GM23338 (cell line): ENCODE results near the gene RAB11B. TPM values are rescaled to one million over a fixed set of nuclear protein-coding genes. Genes with fewer than 3 reads are reported as not detected.

Experiments
- ATAC-seq: fragments of 200-7000 bp; cut with Tn5 transposase; 3 replicates; pipeline ENCODE4 v1.9.1; 2020
- DNase-seq: peaks from one replicate; pipeline ENCODE4 v3.0.0-alpha.2; 2015; ENCODE audit warnings: low spot score
- H2AFZ ChIP-seq: fragments of 200-600 bp; sonication (generic); 2 replicates; pipeline ENCODE4 v1.8.0; 2016; ENCODE audit warnings: antibody characterized with exemption, mild to moderate bottlenecking, moderate library complexity
- H3F3A ChIP-seq: fragments of 200-600 bp; sonication (generic); replicated peaks from 2 replicates; pipeline ENCODE4 v1.8.0; 2017; ENCODE audit warnings: antibody characterized with exemption, mixed run types, low read depth
- H3K27ac ChIP-seq: fragments of 200-600 bp; sonication (generic); 2 replicates; pipeline ENCODE4 v1.6.1; 2016; ENCODE audit warnings: low read depth
- H3K27me3 ChIP-seq: fragments of 200-600 bp; sonication (generic); 2 replicates; pipeline ENCODE4 v1.8.0; 2016; ENCODE audit warnings: mild to moderate bottlenecking, mixed run types, moderate library complexity; ENCODE audit not compliant: insufficient read depth
- H3K36me3 ChIP-seq: fragments of 200-600 bp; sonication (generic); 2 replicates; pipeline ENCODE4 v1.8.0; 2016; ENCODE audit warnings: mild to moderate bottlenecking; ENCODE audit not compliant: insufficient read depth
- H3K4me1 ChIP-seq: fragments of 200-600 bp; sonication (generic); 2 replicates; pipeline ENCODE4 v1.8.0; 2016; ENCODE audit warnings: mild to moderate bottlenecking, moderate library complexity; ENCODE audit not compliant: insufficient read depth
- H3K4me2 ChIP-seq: fragments of 200-600 bp; sonication (generic); 2 replicates; pipeline ENCODE4 v1.7.1; 2017; ENCODE audit warnings: mixed run types
- H3K4me3 ChIP-seq: fragments of 200-600 bp; sonication (generic); 2 replicates; pipeline ENCODE4 v1.6.1; 2016; ENCODE audit warnings: mixed run types
- H3K79me2 ChIP-seq: fragments of 200-600 bp; sonication (generic); replicated peaks from 2 replicates; pipeline ENCODE4 v1.8.0; 2017; ENCODE audit warnings: mild to moderate bottlenecking; ENCODE audit not compliant: insufficient read depth
- H3K9me2 ChIP-seq: fragments of 200-600 bp; sonication (generic); 2 replicates; pipeline ENCODE4 v1.8.0; 2017; ENCODE audit not compliant: insufficient read depth
- H4K20me1 ChIP-seq: fragments of 200-600 bp; sonication (generic); replicated peaks from 2 replicates; pipeline ENCODE4 v1.8.0; 2017; ENCODE audit warnings: mild to moderate bottlenecking; ENCODE audit not compliant: insufficient read depth
- H3K27ac Mint-ChIP-seq: 2 replicates; pipeline ENCODE4 v1.8.0; 2020; ENCODE audit warnings: inconsistent platforms, mild to moderate bottlenecking, moderate library complexity, mixed read lengths
- H3K27me3 Mint-ChIP-seq: 3 replicates; pipeline ENCODE4 v1.8.0; 2022; ENCODE audit warnings: low read depth, mild to moderate bottlenecking, moderate library complexity, mixed read lengths, inconsistent platforms; ENCODE audit not compliant: insufficient read depth, poor library complexity
- H3K36me3 Mint-ChIP-seq: 3 replicates; pipeline ENCODE4 v1.8.0; 2021; ENCODE audit warnings: low read depth, mild to moderate bottlenecking, inconsistent platforms, moderate library complexity, mixed read lengths
- H3K4me1 Mint-ChIP-seq: 3 replicates; pipeline ENCODE4 v1.8.0; 2020; ENCODE audit warnings: mild to moderate bottlenecking, inconsistent platforms, mixed read lengths
- H3K4me3 Mint-ChIP-seq: 3 replicates; pipeline ENCODE4 v1.8.0; 2021; ENCODE audit warnings: moderate library complexity, mild to moderate bottlenecking, inconsistent platforms, mixed read lengths
- H3K9me3 Mint-ChIP-seq: 3 replicates; pipeline ENCODE4 v1.8.0; 2020; ENCODE audit warnings: moderate library complexity, mild to moderate bottlenecking, inconsistent platforms, mixed read lengths
- CREB1 ChIP-seq: fragments of 250-450 bp; sonication (Bioruptor Pico); IDR thresholded peaks from 2 replicates; pipeline ENCODE4 v1.5.0; 2020; ENCODE audit warnings: low read depth, mild to moderate bottlenecking, moderate library complexity
- ETS1 ChIP-seq: IDR thresholded peaks from 2 replicates; pipeline ENCODE4 v1.6.1; 2016; ENCODE audit warnings: antibody characterized with exemption
- EZH2phosphoT487 ChIP-seq: fragments of 200-600 bp; sonication (generic); IDR thresholded peaks from one replicate; pipeline ENCODE4 v1.8.1; 2018; ENCODE audit warnings: antibody characterized with exemption; ENCODE audit not compliant: unreplicated experiment
- JUNB ChIP-seq: IDR thresholded peaks from one replicate; pipeline ENCODE4 v1.6.1; 2016; ENCODE audit warnings: antibody characterized with exemption; ENCODE audit not compliant: unreplicated experiment
- NANOG ChIP-seq: IDR thresholded peaks from 2 replicates; pipeline ENCODE4 v1.6.1; 2016; ENCODE audit warnings: antibody characterized with exemption, borderline replicate concordance
- POLR2AphosphoS5 ChIP-seq: IDR thresholded peaks from 2 replicates; pipeline ENCODE4 v1.6.1; 2016; ENCODE audit warnings: antibody characterized with exemption, low read depth
- STAT1 ChIP-seq: IDR thresholded peaks from one replicate; pipeline ENCODE4 v1.6.1; 2016; ENCODE audit warnings: antibody characterized with exemption; ENCODE audit not compliant: unreplicated experiment
- ZNF114 ChIP-seq: fragments of 250-450 bp; sonication (Bioruptor Pico); IDR thresholded peaks from 2 replicates; pipeline ENCODE4 v1.5.0; 2020; ENCODE audit warnings: mild to moderate bottlenecking, moderate library complexity
- ZNF462 ChIP-seq: fragments of 250-450 bp; sonication (Bioruptor Pico); IDR thresholded peaks from 2 replicates; pipeline ENCODE4 v1.5.0; 2020; ENCODE audit warnings: mild to moderate bottlenecking, moderate library complexity
- polyA plus RNA-seq: library from polyadenylated mRNA; unstranded; fragments of >200 nt; fragmentation: Nextera tagmentation; extraction: Ambion mirVana; gene quantifications from 2 replicates; pipeline ENCODE4 v1.2.1, GENCODE V29; 2016
- total RNA-seq: library from RNA; depleted of rRNA; stranded (reverse); fragments of >200 nt; shearing (Covaris generic); gene quantifications from 2 replicates; pipeline ENCODE4 v1.2.3, GENCODE V29; 2014
- TF ChIP-seq, protein P1 (sequence below), 2 experiments: fragments of 200-600 bp in 1 of 2; sonication (generic) in 1 of 2; conservative IDR thresholded peaks; 2 replicates each; pipeline versions ENCODE4 v1.5.1 to v1.6.1; 2016 to 2017; ENCODE audit warnings: antibody characterized with exemption in 2 of 2, low read depth in 2 of 2, mild to moderate bottlenecking in 2 of 2, moderate library complexity in 1 of 2

RAB11B gene
- total and polyA plus RNA-seq, 2 experiments from 2014 or later = 66.0 to 79.6 TPM

GRCh38 chr19:8370176-8371010 lies 19.8 kb upstream of the RAB11B start:
- no peak overlapping the region for H3K4me3 ChIP-seq
- no peak overlapping the region for H2AFZ ChIP-seq
- ATAC-seq = no peak
- H3K4me1 Mint-ChIP-seq = peaks cover 16% of the 10 kb centered on the region
- no peaks in the 10 kb centered on the region; the same call in 1 of the 2 replicates for H3K4me1 ChIP-seq
- H3F3A ChIP-seq = 0 out of 2 replicates have a peak, but pooled peaks cover 2% of the 10 kb centered on the region
- no peak overlapping the region for H3K4me2 ChIP-seq
- TF ChIP-seq JUNB (no peak), CREB1 (CRISPR knock-in tag) (no peak), EZH2phosphoT487 (no peak), ETS1 (no peak), STAT1 (no peak), POLR2AphosphoS5 (no peak), NANOG (no peak), ZNF462 (CRISPR knock-in tag) (no peak), ZNF114 (CRISPR knock-in tag) (no peak)
- TF ChIP-seq, protein P1, sequence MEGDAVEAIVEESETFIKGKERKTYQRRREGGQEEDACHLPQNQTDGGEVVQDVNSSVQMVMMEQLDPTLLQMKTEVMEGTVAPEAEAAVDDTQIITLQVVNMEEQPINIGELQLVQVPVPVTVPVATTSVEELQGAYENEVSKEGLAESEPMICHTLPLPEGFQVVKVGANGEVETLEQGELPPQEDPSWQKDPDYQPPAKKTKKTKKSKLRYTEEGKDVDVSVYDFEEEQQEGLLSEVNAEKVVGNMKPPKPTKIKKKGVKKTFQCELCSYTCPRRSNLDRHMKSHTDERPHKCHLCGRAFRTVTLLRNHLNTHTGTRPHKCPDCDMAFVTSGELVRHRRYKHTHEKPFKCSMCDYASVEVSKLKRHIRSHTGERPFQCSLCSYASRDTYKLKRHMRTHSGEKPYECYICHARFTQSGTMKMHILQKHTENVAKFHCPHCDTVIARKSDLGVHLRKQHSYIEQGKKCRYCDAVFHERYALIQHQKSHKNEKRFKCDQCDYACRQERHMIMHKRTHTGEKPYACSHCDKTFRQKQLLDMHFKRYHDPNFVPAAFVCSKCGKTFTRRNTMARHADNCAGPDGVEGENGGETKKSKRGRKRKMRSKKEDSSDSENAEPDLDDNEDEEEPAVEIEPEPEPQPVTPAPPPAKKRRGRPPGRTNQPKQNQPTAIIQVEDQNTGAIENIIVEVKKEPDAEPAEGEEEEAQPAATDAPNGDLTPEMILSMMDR (conservative IDR thresholded peaks at IDR 0.05; ENCODE audit: low read depth in 2 of 2) = no peak
- H3K36me3 ChIP-seq = no peaks in the 10 kb centered on the region
- H3K79me2 ChIP-seq = no peaks in the 10 kb centered on the region
- no peak overlapping the region for H3K4me3 Mint-ChIP-seq
- peaks cover 8% of the 10 kb centered on the region; the same call in 2 of the 3 replicates for H3K36me3 Mint-ChIP-seq
- H3K27ac ChIP-seq = no peak overlapping the region
- DNase-seq = no peak
- peaks cover 2% of the 10 kb centered on the region; the same call in 1 of the 3 replicates for H3K9me3 Mint-ChIP-seq
- no peaks in the 10 kb centered on the region for H4K20me1 ChIP-seq
- H3K9me2 ChIP-seq = no peaks in the 10 kb centered on the region
- H3K27me3 ChIP-seq = peaks cover 15% of the 10 kb centered on the region
- H3K27me3 Mint-ChIP-seq = peaks cover 25% of the 10 kb centered on the region
- H3K27ac Mint-ChIP-seq = no peak overlapping the region
